Heart right ventricle (tissue), 16 donors: ENCODE data around the gene DIRAS1. TPM values are rescaled to one million over a fixed set of nuclear protein-coding genes. Genes with fewer than 3 reads are reported as not detected.

Experiments used
- ATAC-seq, 8 donors: fragments of 200-7000 bp; cut with Tn5 transposase; one replicate each; pipeline ENCODE4 v1.9.1; 2020; ENCODE audit warnings: mild to moderate bottlenecking in 8 of 8, moderate library complexity in 8 of 8, moderate number of reproducible peaks in 1 of 8
- DNase-seq, 2 donors: peaks; one replicate each; pipeline ENCODE4 v3.0.0-alpha.2; 2020
- H3K27ac ChIP-seq, 10 donors: fragments of 200-600 bp; sonication (generic) in 2 of 10; one replicate each; pipeline versions ENCODE4 v1.5.0 to v1.8.0; 2020 to 2022; ENCODE audit warnings: mild to moderate bottlenecking in 3 of 10
- H3K27me3 ChIP-seq, 7 donors: fragments of 200-600 bp; one replicate each; pipeline ENCODE4 v1.8.0; 2021 to 2022; ENCODE audit warnings: mild to moderate bottlenecking in 2 of 7
- H3K36me3 ChIP-seq, 9 donors: fragments of 200-600 bp; sonication (generic) in 1 of 9; one replicate each; pipeline versions ENCODE4 v1.5.0 to v1.8.0; 2020 to 2022; ENCODE audit warnings: mild to moderate bottlenecking in 2 of 9
- H3K4me1 ChIP-seq, 9 donors: fragments of 200-600 bp; sonication (generic) in 1 of 9; one replicate each; pipeline versions ENCODE4 v1.5.0 to v1.8.0; 2020 to 2022; ENCODE audit warnings: mild to moderate bottlenecking in 4 of 9
- H3K4me3 ChIP-seq, 10 donors: fragments of 200-600 bp; sonication (generic) in 2 of 10; one replicate each; pipeline versions ENCODE4 v1.5.0 to v1.8.0; 2020 to 2022; ENCODE audit warnings: mild to moderate bottlenecking in 7 of 10, moderate library complexity in 2 of 10
- H3K9me3 ChIP-seq, 11 donors: fragments of 200-600 bp in 10 of 11; sonication (generic) in 2 of 11; one replicate each; pipeline versions ENCODE4 v1.5.0 to v1.8.0; 2013 to 2022; ENCODE audit warnings: mild to moderate bottlenecking in 2 of 11, control low read depth in 1 of 11, moderate library complexity in 1 of 11
- WGBS, 2 donors: extraction: QIAGEN DNeasy Blood & Tissue Kit; methylation state at CpG; one replicate each; pipeline ENCODE4 v1.1.7; 2013; ENCODE audit warnings: inconsistent platforms in 1 of 2; 5-methylcytosine and 5-hydroxymethylcytosine counted together
- intact Hi-C, 10 donors: fragments of 100-400 bp; cut with DNase I; formaldehyde crosslinking; loops; one replicate each; pipeline versions ENCODE4 v1.11.1 to v1.14.2; 2022
- polyA plus RNA-seq, 2 donors: library from polyadenylated mRNA; stranded (reverse); fragments of 200-250 nt; gene quantifications; one replicate each; pipeline ENCODE4 v1.2.3, GENCODE V29; 2013
- total RNA-seq, 10 donors: library from RNA; stranded (reverse); fragmentation: NEBNext Ultra II Directional in 3 of 10; extraction: Animal tissue kit (Norgen Biotek cat#: 25700) in 3 of 10; gene quantifications; one replicate each; pipeline versions ENCODE4 v1.2.1 to v1.2.4, GENCODE V29; 2021 to 2023
- TF ChIP-seq, protein P1 (sequence below), 9 donors: fragments of 200-600 bp; sonication (generic) in 2 of 9; IDR thresholded peaks; one replicate each; pipeline versions ENCODE4 v1.5.0 to v1.8.0; 2021 to 2022; ENCODE audit warnings: antibody characterized with exemption in 9 of 9, mild to moderate bottlenecking in 5 of 9, moderate library complexity in 1 of 9
- donor health status: Arrhythmogenic right ventricular cardiomyopathy.
- donor health status: ischemic (EF 13 %, LVEDD 7.1; RV severe dilation, severe dysfunction).
- donor health status: healthy with polysubstance abuse.
- donor health status: DM: no; HTN: yes; CAD: no.
- donor health status: DM: no; HTN: no; CAD: no.
- donor health status: ischemic (EF 25% LVEDD 6.9; RV normal size, moderate dysfunction).
- donor health status: ischemic (EF 25% LVEDD 5.7; RV mildly dilated, moderate dysfunction).
- donor health status: healthy.
- donor health status: DM: yes; HTN: yes; CAD: no.
- donor health status: Ischemic cardiomyopathy.
- donor health status: ischemic (EF 35%, LVEDD 5.7; RV mildly dilated, moderate dysfunction).
- donor health status: nonischemic (EF 11% LVEDD 7.7; RV severe dilation, severe dysfunction).
- donor health status: DM: yes; HTN: yes; CAD: no.
- donor health status: PGD.
- donor health status: ischemic (EF 29% LVEDD 5.4; RV normal size, mild dysfunction).
- donor health status: nonischemic (EF 23%, LVEDD 6.1; RV moderate dilation, normal function).

DIRAS1 gene
- total and polyA plus RNA-seq, 12 donors = 63.7 to 381 (median 157) TPM

DNA sequence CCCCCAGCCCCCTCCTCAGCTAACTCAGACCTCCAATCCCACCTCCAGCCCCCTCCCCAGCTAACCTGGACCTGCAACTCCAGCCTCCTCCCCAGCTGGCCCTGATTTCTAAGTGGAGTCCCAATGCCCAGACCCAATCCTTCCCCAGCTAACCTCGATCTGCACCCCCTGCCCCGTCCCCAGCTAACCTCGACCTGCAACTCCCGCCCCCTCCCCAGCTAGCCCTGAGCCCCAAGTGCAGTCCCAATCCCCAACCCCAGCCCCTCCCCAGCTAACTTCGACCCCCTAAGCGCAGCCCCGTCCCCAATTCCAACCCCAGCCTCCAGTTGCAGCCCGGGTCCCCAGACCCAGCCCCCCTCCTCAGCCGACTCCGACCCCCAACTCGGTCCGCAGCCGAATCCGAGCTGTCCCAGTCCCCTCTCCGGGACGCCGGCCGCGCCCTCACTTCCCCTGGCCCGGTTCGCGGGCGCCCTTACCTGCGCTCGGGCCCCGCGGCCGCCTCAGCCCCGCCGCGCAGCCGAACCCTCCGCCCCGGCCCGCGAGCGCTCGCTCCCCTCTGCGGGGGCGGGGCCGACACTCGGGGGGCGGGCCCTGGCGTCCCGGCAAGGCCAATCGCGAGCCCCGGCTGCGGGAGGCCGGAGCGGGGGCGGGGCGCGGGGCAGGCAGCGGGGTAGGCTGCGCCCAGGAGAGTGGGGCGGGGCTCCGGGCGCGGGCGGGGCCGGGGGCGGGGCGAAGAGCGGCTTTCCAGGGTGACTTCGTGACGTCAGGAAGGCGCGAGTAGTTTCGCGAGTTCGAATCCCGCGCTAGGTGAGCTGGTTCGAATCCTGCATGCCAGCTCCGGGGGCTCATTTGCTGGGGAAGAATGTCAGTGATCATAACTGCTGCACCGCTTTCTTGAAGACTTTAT lies 18.7 kb downstream of the DIRAS1 start, which contains the start of gene GNG7:
GNG7 (minus strand) TSS at position 525 of the 907 bp plus-strand sequence. CDS start 182,006 bp downstream, outside the sequence.
- intact Hi-C loops = loop anchor here in 1 of 10 donors (5.0 kb wide), 1 partner anchor 40 kb away; no protein-coding TSS in a partner anchor
- 2 to 3% methylated on average over 74 to 77 of the region's 77 CpGs for WGBS, 2 donors
- TF ChIP-seq, protein P1, sequence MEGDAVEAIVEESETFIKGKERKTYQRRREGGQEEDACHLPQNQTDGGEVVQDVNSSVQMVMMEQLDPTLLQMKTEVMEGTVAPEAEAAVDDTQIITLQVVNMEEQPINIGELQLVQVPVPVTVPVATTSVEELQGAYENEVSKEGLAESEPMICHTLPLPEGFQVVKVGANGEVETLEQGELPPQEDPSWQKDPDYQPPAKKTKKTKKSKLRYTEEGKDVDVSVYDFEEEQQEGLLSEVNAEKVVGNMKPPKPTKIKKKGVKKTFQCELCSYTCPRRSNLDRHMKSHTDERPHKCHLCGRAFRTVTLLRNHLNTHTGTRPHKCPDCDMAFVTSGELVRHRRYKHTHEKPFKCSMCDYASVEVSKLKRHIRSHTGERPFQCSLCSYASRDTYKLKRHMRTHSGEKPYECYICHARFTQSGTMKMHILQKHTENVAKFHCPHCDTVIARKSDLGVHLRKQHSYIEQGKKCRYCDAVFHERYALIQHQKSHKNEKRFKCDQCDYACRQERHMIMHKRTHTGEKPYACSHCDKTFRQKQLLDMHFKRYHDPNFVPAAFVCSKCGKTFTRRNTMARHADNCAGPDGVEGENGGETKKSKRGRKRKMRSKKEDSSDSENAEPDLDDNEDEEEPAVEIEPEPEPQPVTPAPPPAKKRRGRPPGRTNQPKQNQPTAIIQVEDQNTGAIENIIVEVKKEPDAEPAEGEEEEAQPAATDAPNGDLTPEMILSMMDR (IDR thresholded peaks at IDR 0.05) = no peak
- Histone ChIP-seq H3K4me1 (peaks cover 0 to 13% (median 4%) of the 10 kb centered on the region in 9 donors), H3K36me3 (no peaks in the 10 kb centered on the region), H3K9me3 (no peaks in the 10 kb centered on the region), H3K27ac (peak within 1 kb of the TSS in 5 of 10 donors; percentile 30 to 67 (median 42)), H3K27me3 (peaks cover 0 to 10% (median 0%) of the 10 kb centered on the region in 7 donors), H3K4me3 (peak within 1 kb of the TSS; percentile 24 to 59 (median 53))
- peak; percentile 90 to 96 for DNase-seq
- ATAC-seq = peak; percentile 98 to 100 (median 99)

DNA sequence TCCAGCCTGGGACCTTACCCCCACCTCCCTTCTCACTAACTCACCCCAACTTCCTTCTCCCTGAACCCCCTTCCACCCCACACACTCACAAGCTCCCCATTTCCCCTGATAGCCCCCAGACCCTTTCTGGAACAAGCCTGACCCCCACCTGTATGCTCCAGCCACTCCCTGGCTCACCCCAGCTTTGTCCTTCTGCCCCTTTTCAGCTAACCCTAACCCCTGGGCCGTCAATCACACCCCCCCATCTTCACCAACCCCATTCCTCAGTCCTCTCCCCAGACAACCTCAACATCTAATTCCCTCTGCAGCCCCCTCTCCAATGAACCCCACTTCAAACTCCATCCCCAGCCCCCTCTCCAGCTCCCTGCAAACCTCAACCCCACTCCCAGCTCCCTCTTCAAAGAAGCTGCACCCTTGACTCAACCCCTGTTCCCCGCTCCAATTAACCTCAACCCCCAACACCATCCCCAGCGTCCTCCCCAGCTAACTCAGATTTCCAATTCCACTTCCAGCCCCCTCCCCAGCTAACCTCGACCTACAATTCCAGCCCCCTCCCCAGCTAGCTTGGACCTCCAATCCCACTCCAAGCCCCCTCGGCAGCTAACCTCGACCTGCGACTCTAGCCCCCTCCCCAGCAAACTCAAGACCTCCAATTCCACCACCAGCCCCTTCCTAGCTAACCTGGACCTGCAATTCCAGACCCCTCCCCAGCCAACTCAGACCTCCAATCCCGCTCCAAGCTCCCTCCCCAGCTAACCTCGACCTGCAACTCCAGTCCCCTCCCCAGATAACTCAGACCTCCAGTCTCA lies 19.6 kb downstream of the DIRAS1 start:
- intact Hi-C loops = loop anchor here in 1 of 10 donors (5.0 kb wide), 1 partner anchor 39 kb away; no protein-coding TSS in a partner anchor
- no peaks in the 10 kb centered on the region for H3K9me3 ChIP-seq
- no peak for DNase-seq
- TF ChIP-seq, protein P1 (IDR thresholded peaks at IDR 0.05) = no peak
- no peaks in the 10 kb centered on the region for H3K36me3 ChIP-seq
- WGBS, 2 donors = 5 to 6% methylated on average over 9 of the region's 9 CpGs
- H3K4me1 ChIP-seq = peaks cover 0 to 13% (median 4%) of the 10 kb centered on the region in 9 donors
- ATAC-seq = no peak
- peak overlapping the region; percentile 24 to 59 (median 53) for H3K4me3 ChIP-seq
- peak overlapping the region in 3 of 10 donors; percentile 30 to 67 (median 52) for H3K27ac ChIP-seq
- peaks cover 0 to 10% (median 0%) of the 10 kb centered on the region in 7 donors for H3K27me3 ChIP-seq

DNA sequence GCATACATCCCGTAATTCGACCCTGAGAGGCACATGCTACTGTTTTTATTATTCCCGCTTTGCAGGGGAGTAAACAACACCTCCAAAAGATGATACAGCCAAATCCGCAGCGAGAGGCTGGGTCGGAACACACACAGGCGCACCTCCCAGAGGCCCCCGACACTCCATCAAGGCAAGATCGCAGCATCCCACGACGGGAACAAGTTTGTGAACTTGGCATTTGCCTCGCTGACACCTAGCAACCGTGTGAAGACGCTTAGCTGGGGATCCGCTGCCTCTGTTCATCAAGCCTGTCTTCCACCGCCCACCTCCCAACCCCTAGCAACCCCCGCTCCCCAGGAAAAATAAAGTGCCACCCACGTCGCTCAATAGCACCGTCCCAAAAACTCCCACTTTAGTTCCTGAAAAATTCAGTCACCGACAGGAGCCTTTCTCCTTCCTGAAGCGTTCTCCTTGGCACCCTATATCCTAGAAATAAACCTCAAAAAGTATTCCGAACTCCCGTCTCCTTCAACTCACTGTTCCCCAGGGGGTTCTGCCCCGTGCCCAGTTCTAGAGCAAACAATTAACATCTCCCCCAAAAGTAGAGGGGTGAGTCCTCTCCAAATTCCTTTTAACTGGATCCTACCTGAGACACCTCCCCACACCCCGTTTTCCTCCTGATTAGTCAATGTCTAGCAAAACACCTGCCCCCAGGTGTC lies 20.4 kb downstream of the DIRAS1 start:
- Histone ChIP-seq H3K36me3 (no peaks in the 10 kb centered on the region), H3K9me3 (no peaks in the 10 kb centered on the region), H3K27me3 (peaks cover 0 to 6% (median 0%) of the 10 kb centered on the region in 7 donors), H3K4me1 (peaks cover under 1 to 20% (median 5%) of the 10 kb centered on the region in 9 donors), H3K4me3 (no peak overlapping the region), H3K27ac (no peak overlapping the region)
- TF ChIP-seq, protein P1 (IDR thresholded peaks at IDR 0.05) = no peak
- intact Hi-C loops = loop anchor here in 1 of 10 donors (5.0 kb wide), 1 partner anchor 39 kb away; no protein-coding TSS in a partner anchor
- 24 to 27% methylated on average over 26 of the region's 26 CpGs for WGBS, 2 donors
- DNase-seq (no peak), ATAC-seq (no peak)
